Memory B cell (primary cell): Measurements from ENCODE around the gene NTRK1.

Source experiments
- ATAC-seq: fragments of 150-1000 bp; cut with Tn5 transposase; 2 replicates; pipeline ENCODE4 v1.10.0; 2021; ENCODE audit warnings: low read depth, mild to moderate bottlenecking, moderate library complexity
- DNase-seq, 2 donors: peaks; one replicate each; pipeline ENCODE4 v3.0.0; 2022; ENCODE audit warnings: low spot score in 2 of 2
- H3K27ac Mint-ChIP-seq: one replicate; pipeline ENCODE4 v1.8.0; 2022; ENCODE audit warnings: mild to moderate bottlenecking, moderate library complexity, mixed read lengths
- H3K27me3 Mint-ChIP-seq: one replicate; pipeline ENCODE4 v1.8.0; 2022; ENCODE audit warnings: mixed read lengths
- H3K36me3 Mint-ChIP-seq: one replicate; pipeline ENCODE4 v1.8.0; 2022; ENCODE audit warnings: mild to moderate bottlenecking, mixed read lengths
- H3K4me1 Mint-ChIP-seq: one replicate; pipeline ENCODE4 v1.8.0; 2022; ENCODE audit warnings: mixed read lengths
- H3K4me3 Mint-ChIP-seq: one replicate; pipeline ENCODE4 v1.8.0; 2022; ENCODE audit warnings: mild to moderate bottlenecking, moderate library complexity, mixed read lengths
- H3K9me3 Mint-ChIP-seq: one replicate; pipeline ENCODE4 v1.8.0; 2022; ENCODE audit warnings: mixed read lengths

Gene NTRK1

GRCh38 chr1:156897078-156897825 lies 36.6 kb downstream of the NTRK1 start:
- H3K4me1 Mint-ChIP-seq, result no peaks in the 10 kb centered on the region
- H3K27ac Mint-ChIP-seq, result no peak overlapping the region
- ATAC-seq (no peak), DNase-seq (no peak)
- peaks cover 28% of the 10 kb centered on the region for H3K27me3 Mint-ChIP-seq
- H3K36me3 Mint-ChIP-seq, result no peaks in the 10 kb centered on the region
- H3K9me3 Mint-ChIP-seq, result no peaks in the 10 kb centered on the region
- no peak overlapping the region for H3K4me3 Mint-ChIP-seq

GRCh38 chr1:156898161-156898566 lies 37.5 kb downstream of the NTRK1 start:
- Mint-ChIP-seq H3K27me3 (peaks cover 28% of the 10 kb centered on the region), H3K27ac (no peak overlapping the region), H3K36me3 (no peaks in the 10 kb centered on the region), H3K4me1 (no peaks in the 10 kb centered on the region), H3K9me3 (no peaks in the 10 kb centered on the region), H3K4me3 (no peak overlapping the region)
- ATAC-seq (no peak), DNase-seq (no peak)

GRCh38 chr1:156898971-156899664 lies 38.5 kb downstream of the NTRK1 start:
- Mint-ChIP-seq H3K9me3 (no peaks in the 10 kb centered on the region), H3K27me3 (peaks cover 27% of the 10 kb centered on the region), H3K27ac (no peak overlapping the region), H3K4me1 (no peaks in the 10 kb centered on the region), H3K4me3 (no peak overlapping the region), H3K36me3 (no peaks in the 10 kb centered on the region)
- DNase-seq (no peak), ATAC-seq (no peak)

- H3K27me3 Mint-ChIP-seq, result peaks cover 23% of the 10 kb centered on the region
- no peak overlapping the region for H3K27ac Mint-ChIP-seq
- H3K9me3 Mint-ChIP-seq, result no peaks in the 10 kb centered on the region
- ATAC-seq, result no peak
- no peaks in the 10 kb centered on the region for H3K36me3 Mint-ChIP-seq
- H3K4me1 Mint-ChIP-seq, result no peaks in the 10 kb centered on the region
- H3K4me3 Mint-ChIP-seq, result no peak overlapping the region
- DNase-seq, result no peak
Observed at GRCh38 chr1:156899956-156900718, 39.5 kb downstream of the NTRK1 start.

GRCh38 chr1:156900896-156901589 lies 40.4 kb downstream of the NTRK1 start:
- no peak for ATAC-seq
- Mint-ChIP-seq H3K4me3 (no peak overlapping the region), H3K27me3 (peaks cover 25% of the 10 kb centered on the region), H3K27ac (no peak overlapping the region), H3K4me1 (no peaks in the 10 kb centered on the region), H3K36me3 (no peaks in the 10 kb centered on the region), H3K9me3 (no peaks in the 10 kb centered on the region)
- no peak for DNase-seq

GRCh38 chr1:156901590-156901900 lies 40.9 kb downstream of the NTRK1 start:
- Mint-ChIP-seq H3K27me3 (peaks cover 25% of the 10 kb centered on the region), H3K27ac (no peak overlapping the region), H3K36me3 (no peaks in the 10 kb centered on the region), H3K4me1 (no peaks in the 10 kb centered on the region), H3K9me3 (no peaks in the 10 kb centered on the region), H3K4me3 (no peak overlapping the region)
- DNase-seq (no peak), ATAC-seq (no peak)

GRCh38 chr1:156901966-156902915 lies 41.6 kb downstream of the NTRK1 start:
- Mint-ChIP-seq H3K9me3 (no peaks in the 10 kb centered on the region), H3K4me3 (no peak overlapping the region), H3K36me3 (no peaks in the 10 kb centered on the region), H3K4me1 (peaks cover 4% of the 10 kb centered on the region), H3K27ac (no peak overlapping the region), H3K27me3 (peaks cover 30% of the 10 kb centered on the region)
- DNase-seq (no peak), ATAC-seq (no peak)

- H3K4me1 Mint-ChIP-seq, result peaks cover 4% of the 10 kb centered on the region
- no peak overlapping the region for H3K27ac Mint-ChIP-seq
- peaks cover 25% of the 10 kb centered on the region for H3K27me3 Mint-ChIP-seq
- H3K36me3 Mint-ChIP-seq, result no peaks in the 10 kb centered on the region
- DNase-seq (no peak), ATAC-seq (no peak)
- no peak overlapping the region for H3K4me3 Mint-ChIP-seq
- no peaks in the 10 kb centered on the region for H3K9me3 Mint-ChIP-seq
Observed at GRCh38 chr1:156903328-156904091, 42.8 kb downstream of the NTRK1 start.

- Mint-ChIP-seq H3K27ac (no peak overlapping the region), H3K36me3 (no peaks in the 10 kb centered on the region), H3K27me3 (peaks cover 21% of the 10 kb centered on the region), H3K4me1 (peaks cover 4% of the 10 kb centered on the region), H3K9me3 (no peaks in the 10 kb centered on the region), H3K4me3 (no peak overlapping the region)
- ATAC-seq, result no peak
- DNase-seq, result no peak
Observed at GRCh38 chr1:156904187-156904959, 43.7 kb downstream of the NTRK1 start.

GRCh38 chr1:156905176-156905575 lies 44.5 kb downstream of the NTRK1 start:
- peaks cover 21% of the 10 kb centered on the region for H3K27me3 Mint-ChIP-seq
- no peak for ATAC-seq
- H3K4me1 Mint-ChIP-seq, result peaks cover 4% of the 10 kb centered on the region

GRCh38 chr1:156905651-156906050 lies 45.0 kb downstream of the NTRK1 start:
- no peak overlapping the region for H3K27ac Mint-ChIP-seq
- H3K4me3 Mint-ChIP-seq, result no peak overlapping the region
- no peaks in the 10 kb centered on the region for H3K36me3 Mint-ChIP-seq
- ATAC-seq (no peak), DNase-seq (no peak)
- H3K9me3 Mint-ChIP-seq, result no peaks in the 10 kb centered on the region
- H3K27me3 Mint-ChIP-seq, result peaks cover 24% of the 10 kb centered on the region
- peaks cover 8% of the 10 kb centered on the region for H3K4me1 Mint-ChIP-seq

More at GRCh38 chr1:156905176-156905575, 44.5 kb downstream of the NTRK1 start:
- H3K9me3 Mint-ChIP-seq, result no peaks in the 10 kb centered on the region
- no peak for DNase-seq
- no peak overlapping the region for H3K27ac Mint-ChIP-seq
- no peaks in the 10 kb centered on the region for H3K36me3 Mint-ChIP-seq
- H3K4me3 Mint-ChIP-seq, result no peak overlapping the region
